GM18951 (cell line): Measurements from ENCODE around the gene HCN3.

ENCODE experiments used
- POLR2A ChIP-seq: IDR thresholded peaks from 4 replicates; pipeline ENCODE4 v1.6.1; 2011; ENCODE audit warnings: mild to moderate bottlenecking; ENCODE audit not compliant: insufficient read length, insufficient read depth; ENCODE audit errors: extremely low read depth
- in situ Hi-C: fragments of 300-500 bp; cut with MboI; formaldehyde crosslinking; loops from one replicate; pipeline ENCODE4 v1.12.0; 2022; ENCODE audit warnings: low sequenced_read_pairs, mixed read lengths, inconsistent platforms; ENCODE audit not compliant: unreplicated experiment

The HCN3 gene

GRCh38 chr1:155300024-155300423, 22.8 kb downstream of the HCN3 start:
- in situ Hi-C loops = no loop called here

GRCh38 chr1:155300553-155301329, 23.5 kb downstream of the HCN3 start:
- no peak for TF ChIP-seq POLR2A
- in situ Hi-C loops = no loop called here

More at GRCh38 chr1:155300024-155300423, 22.8 kb downstream of the HCN3 start:
- TF ChIP-seq POLR2A = no peak

- no peak for TF ChIP-seq POLR2A
- in situ Hi-C loops = no loop called here
These were observed 24.1 kb downstream of the HCN3 start, which contains the start of gene PKLR for GRCh38 chr1:155301342-155301841. Gene PKLR, minus strand, starts transcription at chr1:155301438. Its CDS starts 43 bp downstream, at chr1:155301395.

- in situ Hi-C loops = no loop called here
- TF ChIP-seq POLR2A = peak; percentile 65
These were observed 27.3 kb downstream of the HCN3 start for GRCh38 chr1:155304558-155305063.

- TF ChIP-seq POLR2A = no peak
- in situ Hi-C loops = no loop called here
These were observed 28.7 kb downstream of the HCN3 start for GRCh38 chr1:155305881-155306391.

DNA sequence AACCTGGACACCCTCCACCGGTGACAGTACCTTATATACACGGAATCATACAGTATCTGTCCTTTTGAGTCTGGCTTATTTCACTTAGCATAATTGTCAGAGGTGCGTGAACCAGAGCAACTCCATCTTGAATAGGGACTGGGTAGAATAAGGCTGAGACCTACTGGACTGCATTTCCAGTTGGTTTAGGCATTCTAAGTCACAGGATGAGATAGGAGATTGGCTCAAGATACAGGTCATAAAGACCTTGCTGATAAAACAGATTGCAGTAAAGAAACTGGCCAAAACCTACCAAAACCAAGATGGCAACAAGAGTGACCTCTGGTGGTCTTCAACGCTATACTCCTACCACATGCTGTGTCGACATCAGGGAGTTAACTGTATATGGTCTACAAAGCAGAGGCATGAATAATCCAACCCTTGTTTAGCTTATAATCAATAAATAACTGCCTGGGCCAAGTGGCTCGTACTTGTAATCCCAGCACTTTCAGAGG, 30.0 kb downstream of the HCN3 start:
- in situ Hi-C loops = no loop called here

DNA sequence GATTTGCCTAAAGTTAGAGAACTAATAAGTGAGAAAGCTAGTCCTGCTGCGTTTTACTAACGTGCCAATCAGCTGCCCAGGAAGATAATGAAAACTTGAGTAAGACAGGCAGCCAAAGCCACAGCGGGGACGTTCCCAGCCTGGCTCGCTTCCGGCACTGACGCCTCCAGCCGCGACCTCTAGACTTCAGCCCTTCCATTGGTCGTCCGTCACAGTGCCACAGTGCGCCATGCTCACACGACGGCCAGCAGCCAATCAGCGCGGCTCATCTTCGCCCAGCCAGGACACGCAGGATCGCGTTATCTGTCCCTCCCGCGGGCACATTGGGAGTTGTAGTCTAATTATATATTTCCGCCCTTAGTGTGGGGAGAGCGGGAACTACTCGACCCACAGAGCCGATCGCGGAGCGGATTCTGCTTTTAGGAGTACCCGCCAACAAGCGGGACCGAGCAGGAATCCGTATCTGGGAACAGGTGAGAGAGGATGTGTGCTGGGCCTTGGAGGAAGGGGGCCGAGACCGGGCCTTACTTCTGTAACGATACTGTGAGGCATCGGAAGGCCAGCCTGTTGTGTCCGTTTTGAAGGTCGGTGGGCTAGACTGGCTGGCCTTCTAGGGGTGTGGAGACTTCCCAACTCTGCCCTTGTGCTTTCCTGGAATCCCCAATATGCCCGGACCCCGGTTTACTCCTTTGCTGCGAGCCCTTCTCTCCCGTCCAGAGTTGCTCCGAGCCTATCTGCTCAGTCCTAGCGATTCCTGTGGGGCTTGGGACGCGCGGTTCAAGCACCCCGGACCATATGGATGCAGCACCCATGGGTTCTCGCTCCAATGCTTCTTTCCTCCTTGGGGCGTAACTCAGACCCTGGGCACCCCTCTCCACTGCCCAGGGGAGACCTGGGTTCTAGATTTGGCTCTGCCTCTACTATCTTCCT, 31.5 kb downstream of the HCN3 start, which contains the start of gene FDPS:
Gene FDPS, plus strand, starts transcription at position 374 of the 930 bp plus-strand sequence. CDS start 924 bp downstream, outside the sequence.
- TF ChIP-seq POLR2A = peak; percentile 91

More for the DNA sequence above, 30.0 kb downstream of the HCN3 start:
- TF ChIP-seq POLR2A = no peak

GRCh38 chr1:155309423-155310021, 32.3 kb downstream of the HCN3 start:
- in situ Hi-C loops = no loop called here
- peak; percentile 24 for TF ChIP-seq POLR2A

More for the DNA sequence above, 31.5 kb downstream of the HCN3 start, which contains the start of gene FDPS:
- in situ Hi-C loops = no loop called here

- no peak for TF ChIP-seq POLR2A
These were observed 36.0 kb downstream of the HCN3 start for GRCh38 chr1:155313261-155313660.

GRCh38 chr1:155316922-155317321, 39.7 kb downstream of the HCN3 start:
- TF ChIP-seq POLR2A = no peak
- in situ Hi-C loops = no loop called here

More at GRCh38 chr1:155313261-155313660, 36.0 kb downstream of the HCN3 start:
- in situ Hi-C loops = no loop called here

DNA sequence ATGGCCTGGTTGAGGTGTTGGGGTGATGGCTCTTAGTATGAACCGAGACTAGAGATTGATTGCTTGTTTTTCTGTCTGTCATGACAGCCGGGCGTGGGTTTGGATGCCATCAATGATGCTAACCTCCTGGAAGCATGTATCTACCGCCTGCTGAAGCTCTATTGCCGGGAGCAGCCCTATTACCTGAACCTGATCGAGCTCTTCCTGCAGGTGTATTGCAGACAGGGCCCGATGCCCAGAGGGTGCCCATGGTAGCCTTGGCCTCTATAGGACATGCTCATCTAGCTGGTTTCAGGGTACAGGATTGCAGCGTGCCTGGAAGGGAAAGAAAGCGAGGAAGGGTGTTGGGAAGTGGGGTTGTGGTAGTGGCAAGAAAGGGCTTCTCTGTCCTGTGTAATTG, 40.8 kb downstream of the HCN3 start:
- TF ChIP-seq POLR2A = no peak
- in situ Hi-C loops = no loop called here

DNA sequence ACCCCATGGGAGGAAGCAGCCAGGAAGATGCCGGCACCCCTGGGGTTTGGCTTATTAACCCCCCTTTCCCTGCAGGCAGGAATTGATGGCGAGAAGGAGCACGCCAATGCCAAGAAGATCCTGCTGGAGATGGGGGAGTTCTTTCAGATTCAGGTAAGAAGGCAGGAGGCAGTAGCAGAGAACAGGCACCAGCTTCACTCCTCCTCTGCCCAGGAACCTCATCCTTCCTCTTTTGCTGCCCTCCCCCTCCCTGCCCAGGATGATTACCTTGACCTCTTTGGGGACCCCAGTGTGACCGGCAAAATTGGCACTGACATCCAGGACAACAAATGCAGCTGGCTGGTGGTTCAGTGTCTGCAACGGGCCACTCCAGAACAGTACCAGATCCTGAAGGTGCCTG, 42.3 kb downstream of the HCN3 start:
- TF ChIP-seq POLR2A = no peak
- in situ Hi-C loops = no loop called here
